Uterus (tissue), 2 donors: ENCODE results near the gene TSPAN3.

Source experiments
- CTCF ChIP-seq, 4 experiments: fragments of 200-600 bp in 2 of 4; fragments of 450-650 bp in 2 of 4; sonication (generic) in 2 of 4; IDR thresholded peaks; one replicate each; pipeline ENCODE4 v1.5.1; 2016 to 2019; ENCODE audit warnings: antibody characterized with exemption in 4 of 4, mild to moderate bottlenecking in 2 of 4, moderate library complexity in 1 of 4
- POLR2A ChIP-seq, 2 donors: fragments of 450-650 bp; IDR thresholded peaks; one replicate each; pipeline ENCODE4 v1.6.1; 2016; ENCODE audit warnings: antibody characterized with exemption in 2 of 2, mild to moderate bottlenecking in 1 of 2, moderate library complexity in 1 of 2

GRCh38 chr15:76993114-76993725, 77.7 kb downstream of the TSPAN3 start:
- TF ChIP-seq CTCF (IDR thresholded peaks at IDR 0.05): no peak
- no peak for TF ChIP-seq POLR2A (IDR thresholded peaks at IDR 0.05)
